GM19193 (cell line): ENCODE results near the gene YIPF5.

Experiments used
- POLR2A ChIP-seq: IDR thresholded peaks from 4 replicates; pipeline ENCODE4 v1.6.1; 2011; ENCODE audit not compliant: insufficient read depth, insufficient read length; ENCODE audit errors: extremely low read depth

Gene YIPF5

DNA sequence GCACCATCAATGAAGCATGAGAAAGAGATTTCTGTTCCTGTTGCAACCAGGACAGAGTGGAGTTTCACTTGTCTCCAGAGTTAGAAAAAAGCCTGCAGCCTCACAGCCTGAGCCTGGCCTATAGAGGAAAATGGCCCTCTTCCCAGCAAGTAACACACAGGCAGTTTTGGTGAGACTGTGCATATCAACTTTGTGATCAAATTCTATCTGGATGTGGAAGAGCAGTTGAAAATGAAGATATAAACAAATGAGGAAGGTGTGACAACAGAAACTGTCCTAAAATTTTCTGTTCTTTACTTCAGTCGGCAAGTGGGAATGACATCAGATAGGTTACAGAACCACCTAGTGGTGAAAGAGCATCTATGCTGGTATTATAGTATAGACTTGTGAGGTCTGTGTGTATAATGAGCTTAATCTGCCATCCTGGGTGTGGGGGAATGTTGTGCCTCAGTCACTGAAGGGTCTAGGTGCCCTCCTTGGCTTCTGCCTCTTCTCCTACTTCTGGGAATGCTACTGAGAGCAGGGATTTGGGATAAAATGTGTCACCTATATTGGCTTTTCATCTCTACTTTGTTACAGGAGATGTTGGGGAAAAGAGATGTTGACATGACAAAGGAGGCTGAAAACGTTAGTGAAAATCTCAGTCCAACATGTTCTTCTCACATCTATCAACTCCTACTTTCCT, 28.2 kb downstream of the YIPF5 start:
- no peak for TF ChIP-seq POLR2A

DNA sequence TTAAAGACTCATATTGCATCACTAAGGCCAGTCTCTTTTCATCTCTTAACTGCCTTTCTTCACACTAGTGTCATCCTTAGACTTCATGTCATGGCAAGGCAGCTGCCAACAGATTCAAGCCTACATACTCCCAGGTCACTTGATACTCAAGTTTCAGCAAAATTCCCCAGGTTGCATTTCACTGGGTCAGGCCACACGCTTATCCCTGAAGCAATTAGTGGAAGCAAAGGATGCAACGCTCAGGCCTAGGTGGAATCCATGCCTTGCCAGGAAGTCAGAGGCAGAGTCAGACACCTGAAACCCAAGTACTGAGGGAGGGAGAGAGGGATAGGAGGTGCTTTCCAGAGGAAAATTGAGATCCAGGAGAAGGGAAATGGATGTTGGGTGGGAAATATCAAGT, 28.9 kb downstream of the YIPF5 start:
- no peak for TF ChIP-seq POLR2A

DNA sequence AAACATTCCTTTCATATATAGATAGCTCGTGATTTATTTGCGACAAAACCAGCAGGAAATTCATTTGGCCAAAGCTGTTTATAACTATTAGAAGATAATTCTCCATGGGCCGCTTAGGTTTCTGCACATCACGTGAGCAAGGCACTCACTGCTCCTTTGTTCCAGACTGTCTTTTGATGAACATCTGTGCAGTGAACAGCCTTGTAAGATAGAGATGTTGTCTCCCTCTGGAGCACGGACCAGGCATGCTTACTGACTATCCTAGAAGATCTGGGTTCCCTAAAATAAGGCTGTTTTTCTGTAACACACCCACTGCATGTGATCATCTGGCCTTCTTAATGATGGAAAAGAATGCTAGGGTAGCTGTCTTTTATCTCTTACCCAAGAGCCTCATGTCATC, 30.9 kb downstream of the YIPF5 start:
- no peak for TF ChIP-seq POLR2A

DNA sequence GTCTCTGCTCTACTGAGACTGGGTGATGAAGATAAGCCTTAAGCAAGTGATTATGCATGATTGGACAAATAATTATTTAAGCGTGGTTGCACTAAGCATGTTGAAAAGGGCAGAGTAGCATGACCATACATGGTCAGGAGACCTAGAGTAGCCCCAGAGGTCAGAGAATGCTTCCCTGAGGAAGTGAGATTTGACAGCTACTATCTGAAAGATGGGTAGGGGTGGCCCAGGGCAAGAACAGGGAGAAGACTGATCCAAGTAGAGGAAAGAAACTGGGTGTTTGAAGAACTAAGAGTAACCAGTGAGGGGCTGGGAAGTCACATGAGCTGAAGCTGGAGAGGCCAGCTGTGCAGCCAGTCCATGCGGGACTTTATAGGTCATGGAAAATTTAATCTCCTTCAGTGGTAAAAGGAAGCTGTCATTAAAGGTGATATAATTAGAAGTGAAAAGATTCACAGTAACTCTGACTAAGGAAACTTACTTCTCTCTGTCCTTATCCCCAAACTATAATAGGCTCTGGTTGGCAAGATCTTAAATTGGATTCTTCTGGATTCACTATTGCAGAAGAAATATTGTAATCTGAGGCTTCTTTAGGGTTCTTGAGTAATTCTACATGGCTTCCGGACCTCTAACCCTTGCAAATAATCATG, 35.2 kb downstream of the YIPF5 start:
- no peak for TF ChIP-seq POLR2A

DNA sequence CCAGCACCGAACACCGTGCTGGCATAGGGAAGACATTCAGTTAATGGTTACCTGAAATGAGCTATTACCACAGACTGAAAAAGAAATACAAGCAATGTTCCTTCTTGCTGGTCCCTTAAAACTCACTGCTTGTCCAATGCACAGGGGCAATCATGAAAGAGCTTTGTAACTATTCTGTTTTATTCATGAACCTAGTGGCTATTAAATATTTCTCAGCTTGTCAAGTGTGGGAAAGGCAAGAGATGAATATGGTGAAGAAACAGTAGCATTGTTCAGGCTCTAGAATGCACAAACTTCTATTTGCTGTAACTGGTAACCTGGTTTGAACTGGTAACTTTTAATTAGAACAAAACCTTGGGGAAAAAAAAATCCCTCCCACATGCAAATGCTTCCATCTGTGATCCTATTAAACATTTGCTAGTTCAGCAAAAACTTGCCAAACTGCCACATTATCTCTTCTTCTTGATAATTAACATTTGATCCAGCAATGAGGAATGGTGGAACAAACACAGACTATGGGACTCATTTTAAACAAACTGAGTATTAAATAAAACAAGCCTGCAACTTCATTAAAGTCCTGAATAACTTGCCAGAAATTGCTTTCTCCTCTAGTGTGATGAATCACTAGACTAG, 36.1 kb downstream of the YIPF5 start:
- TF ChIP-seq POLR2A = no peak

DNA sequence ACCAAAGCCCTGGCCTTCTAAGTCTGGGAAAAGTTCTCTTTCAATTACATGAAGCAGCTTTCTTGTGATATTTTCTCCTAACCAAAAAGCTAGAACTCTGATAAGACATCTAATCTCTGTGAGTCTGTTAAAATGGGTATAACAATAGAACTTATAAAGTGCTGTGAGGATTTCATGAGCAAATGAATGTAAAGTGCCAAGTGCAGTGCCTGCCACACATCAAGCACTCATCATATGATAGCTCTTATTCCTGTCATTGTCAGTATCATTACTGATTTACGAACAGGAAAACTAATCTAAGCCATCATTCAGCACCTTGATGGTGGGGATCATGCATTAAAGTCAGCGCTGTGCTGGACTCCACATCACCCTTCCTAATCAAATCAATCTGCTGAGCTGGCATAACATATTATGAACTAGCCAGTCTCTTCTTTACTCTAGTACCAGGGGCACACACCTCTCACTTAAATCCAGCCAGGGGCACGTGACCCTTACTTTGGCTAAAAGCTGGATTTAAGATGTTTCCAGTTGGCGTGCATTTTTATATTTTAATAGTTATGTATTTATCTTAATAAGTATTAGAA, 37.3 kb downstream of the YIPF5 start:
- TF ChIP-seq POLR2A = no peak

DNA sequence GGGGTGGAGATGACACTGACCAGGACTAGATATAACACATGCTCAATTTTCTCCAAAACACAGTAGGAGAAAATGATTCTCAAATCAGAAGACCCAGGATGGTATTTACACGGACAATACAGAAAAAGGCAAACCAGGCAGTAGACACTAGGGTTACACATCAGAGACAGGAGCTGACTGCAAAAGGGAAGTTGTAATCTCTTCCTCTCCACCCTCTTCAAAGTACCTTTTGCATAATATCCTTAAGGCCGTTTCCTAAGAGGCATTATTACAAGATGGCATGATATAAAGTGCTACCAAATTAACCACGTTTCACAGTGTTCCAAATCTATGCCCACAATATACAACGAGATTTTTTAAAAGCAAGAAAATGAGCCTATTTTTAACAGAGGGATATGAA, 39.2 kb downstream of the YIPF5 start:
- TF ChIP-seq POLR2A = no peak

DNA sequence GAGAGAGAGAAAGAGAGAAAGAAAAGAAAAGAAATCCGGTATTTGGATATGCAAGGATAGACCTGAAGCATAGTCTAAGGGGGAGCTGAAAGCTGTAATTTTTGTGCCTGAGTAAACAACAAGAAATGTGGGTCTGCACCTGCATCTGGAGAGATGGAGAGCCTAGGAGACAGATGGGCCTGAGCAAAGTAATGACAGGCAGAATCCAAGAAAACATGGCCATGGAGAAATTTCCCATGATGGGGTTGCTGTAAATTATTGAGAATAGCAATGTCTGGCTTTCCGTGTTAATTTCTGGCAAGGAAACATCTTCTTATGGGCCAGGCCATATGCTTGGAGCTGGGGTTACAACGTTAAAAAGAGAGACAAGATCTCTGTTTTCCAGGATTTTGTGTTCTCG, 40.2 kb downstream of the YIPF5 start:
- TF ChIP-seq POLR2A = no peak

DNA sequence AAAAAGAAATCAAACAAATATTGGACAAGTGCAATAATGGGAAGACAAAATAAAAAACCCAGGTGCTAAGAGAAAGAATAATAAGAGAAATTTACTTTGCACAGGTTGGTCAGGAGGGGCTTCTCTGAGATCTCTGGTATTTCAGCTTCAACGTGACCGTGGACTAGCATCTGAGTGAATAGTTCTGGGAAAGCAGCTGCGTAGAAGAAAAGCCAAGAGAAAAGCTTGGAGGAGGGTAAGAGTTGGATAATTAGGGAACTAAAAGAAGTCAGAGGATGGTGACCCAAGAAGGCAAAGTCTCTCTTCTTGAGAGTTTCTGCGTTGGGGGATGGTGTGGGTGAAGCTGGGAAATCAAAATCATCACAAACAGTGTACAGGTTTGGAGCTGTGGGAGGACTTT, 41.6 kb downstream of the YIPF5 start:
- no peak for TF ChIP-seq POLR2A

DNA sequence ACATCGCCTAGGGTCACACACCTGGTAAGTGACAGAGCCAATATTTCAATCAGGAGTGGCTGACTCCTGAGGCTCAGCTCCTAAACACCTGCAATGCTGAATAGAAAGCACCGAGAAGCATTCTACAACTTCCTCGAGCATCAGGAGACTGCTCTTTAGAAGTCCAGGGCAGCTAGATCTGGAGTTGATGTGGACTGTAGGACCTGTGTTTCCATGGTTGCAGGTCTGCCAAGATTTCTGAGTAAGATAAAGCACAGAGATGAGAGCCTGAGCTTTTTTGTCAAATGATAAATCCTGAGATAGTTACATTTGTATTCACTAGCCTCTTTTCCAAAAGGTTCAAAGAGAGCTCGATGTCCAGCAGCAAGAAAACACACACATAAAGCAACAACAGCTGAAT, 43.8 kb downstream of the YIPF5 start:
- TF ChIP-seq POLR2A = no peak

DNA sequence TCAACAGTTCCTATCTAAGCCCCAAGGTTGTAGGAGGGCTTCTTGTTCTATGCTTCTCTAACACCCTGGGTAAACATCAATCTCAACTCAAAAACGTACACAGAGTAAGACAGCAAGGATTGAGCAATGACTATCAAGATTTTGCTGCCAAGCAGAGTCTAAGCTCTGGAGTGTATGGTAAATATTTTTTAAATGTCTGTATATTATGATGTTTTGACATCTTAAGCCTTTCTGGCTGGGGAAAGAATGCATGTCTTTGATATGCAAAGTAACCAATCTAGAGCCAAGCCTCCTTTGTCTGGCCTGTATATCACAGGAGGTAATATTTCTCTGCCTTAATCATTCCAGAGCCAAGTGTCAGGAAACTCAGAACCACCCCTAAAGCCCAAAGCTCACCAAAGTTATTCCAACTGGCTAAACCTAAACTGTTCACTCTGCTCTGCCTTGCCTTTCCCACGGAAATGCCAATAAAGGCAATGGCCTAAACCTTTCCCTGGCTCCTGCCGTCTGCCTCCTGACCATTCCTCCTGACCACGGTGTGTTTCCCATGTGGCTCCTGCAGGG, 45.2 kb downstream of the YIPF5 start:
- TF ChIP-seq POLR2A = no peak

DNA sequence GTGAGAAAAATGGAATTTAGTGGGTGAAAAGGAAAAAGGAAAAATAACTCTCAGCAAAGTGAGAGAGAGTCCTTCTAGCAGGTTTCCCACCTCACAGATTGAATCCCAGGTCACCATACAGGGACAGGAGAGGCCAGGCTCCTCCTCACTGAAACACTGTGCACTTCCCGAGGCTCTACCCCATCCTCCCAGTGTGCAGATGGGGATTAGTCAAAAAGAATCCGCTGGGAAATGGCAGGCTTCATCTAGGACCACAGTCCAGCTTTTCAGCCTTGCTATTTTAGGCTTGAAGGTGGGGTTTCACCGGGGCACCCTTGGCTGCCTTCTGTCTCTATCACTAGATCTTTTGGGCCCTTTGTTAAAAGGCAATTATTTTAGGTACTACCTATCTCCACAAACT, 47.8 kb downstream of the YIPF5 start:
- no peak for TF ChIP-seq POLR2A

DNA sequence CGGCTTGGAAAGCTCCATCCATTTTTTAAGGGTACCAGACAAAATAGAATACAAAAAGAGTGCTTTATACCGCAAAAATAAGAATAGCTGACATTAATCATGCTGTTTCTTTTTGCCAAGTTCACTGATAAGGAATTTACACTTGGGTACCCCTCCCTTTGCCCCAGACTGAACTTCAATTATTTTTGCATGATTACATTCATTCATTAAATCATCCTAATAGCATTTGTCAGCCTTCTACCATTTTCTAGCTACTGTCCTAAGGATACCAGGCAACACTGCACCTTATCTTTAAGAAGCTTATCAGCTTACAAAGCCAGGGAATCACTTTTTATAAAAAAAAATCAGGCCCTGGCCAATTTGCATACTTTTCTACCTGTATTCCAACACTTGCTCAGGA, 48.4 kb downstream of the YIPF5 start:
- TF ChIP-seq POLR2A = no peak

DNA sequence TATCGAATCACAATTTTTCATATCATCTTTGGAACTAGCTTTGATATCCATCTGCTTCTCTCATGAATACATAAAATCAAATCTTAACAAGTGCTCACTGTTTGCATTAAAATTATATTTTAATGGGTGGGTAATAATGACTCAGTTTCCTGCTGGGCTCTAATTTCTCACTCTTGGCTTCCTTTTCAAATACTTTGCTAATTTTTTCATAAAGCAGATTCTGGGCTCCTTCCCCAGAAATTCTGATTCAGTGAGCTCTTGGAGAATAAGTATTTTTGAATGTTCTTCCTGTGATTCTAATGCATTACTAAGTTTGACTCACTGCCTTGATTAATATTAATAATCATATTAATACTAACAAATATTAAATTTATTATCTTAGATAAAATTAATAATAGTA, 48.9 kb downstream of the YIPF5 start:
- no peak for TF ChIP-seq POLR2A

DNA sequence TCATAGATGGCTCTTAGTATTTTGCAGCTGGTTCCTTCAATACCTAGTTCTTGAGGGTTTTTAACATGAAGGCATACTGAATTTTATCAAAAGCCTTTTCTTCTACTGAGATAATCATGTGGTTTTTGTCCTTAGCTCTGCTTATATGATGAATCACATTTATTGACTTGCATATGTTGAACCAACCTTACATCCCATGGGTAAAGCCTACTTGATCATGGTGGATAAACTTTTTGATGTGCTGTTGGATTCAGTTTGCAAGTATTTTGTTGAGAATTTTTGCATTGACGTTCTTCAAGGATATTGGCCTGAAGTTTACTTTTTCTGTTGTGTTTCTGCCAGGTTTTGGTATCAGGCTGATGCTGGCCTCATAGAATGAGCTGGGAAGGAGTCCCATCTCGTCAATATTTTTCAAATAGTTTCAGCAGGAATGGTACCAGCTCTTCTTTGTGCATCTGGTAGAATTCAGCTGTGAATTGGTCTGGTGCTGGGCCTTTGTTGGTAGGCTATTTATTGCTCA, 49.7 kb downstream of the YIPF5 start:
- TF ChIP-seq POLR2A = no peak
